ENCODE measurements around the gene SCLY.

The SCLY gene

DNA sequence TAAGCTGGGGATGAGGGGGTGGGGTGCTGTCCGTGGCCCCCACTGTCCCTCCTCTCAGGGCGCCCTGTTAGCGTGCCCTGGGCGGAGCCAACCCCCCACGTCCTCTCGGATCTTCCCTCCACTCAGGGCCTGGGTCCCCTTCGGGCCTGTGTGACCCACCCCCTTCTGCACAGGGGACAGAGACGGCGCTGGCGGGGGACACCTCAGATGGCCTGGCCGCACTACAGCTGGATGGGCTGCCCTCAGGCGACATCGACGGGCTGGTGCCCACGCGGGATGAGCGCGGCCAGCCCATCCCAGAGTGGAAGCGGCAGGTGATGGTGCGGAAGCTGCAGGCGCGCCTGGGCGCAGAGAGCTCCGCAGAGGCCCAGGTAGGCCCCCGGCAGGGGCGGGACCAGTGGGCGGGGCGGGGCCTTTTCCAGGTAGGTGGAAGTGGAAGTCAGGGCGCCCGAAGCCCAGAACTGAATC is 67.8 kb downstream of the SCLY start:
- DNase-seq = no peak

DNA sequence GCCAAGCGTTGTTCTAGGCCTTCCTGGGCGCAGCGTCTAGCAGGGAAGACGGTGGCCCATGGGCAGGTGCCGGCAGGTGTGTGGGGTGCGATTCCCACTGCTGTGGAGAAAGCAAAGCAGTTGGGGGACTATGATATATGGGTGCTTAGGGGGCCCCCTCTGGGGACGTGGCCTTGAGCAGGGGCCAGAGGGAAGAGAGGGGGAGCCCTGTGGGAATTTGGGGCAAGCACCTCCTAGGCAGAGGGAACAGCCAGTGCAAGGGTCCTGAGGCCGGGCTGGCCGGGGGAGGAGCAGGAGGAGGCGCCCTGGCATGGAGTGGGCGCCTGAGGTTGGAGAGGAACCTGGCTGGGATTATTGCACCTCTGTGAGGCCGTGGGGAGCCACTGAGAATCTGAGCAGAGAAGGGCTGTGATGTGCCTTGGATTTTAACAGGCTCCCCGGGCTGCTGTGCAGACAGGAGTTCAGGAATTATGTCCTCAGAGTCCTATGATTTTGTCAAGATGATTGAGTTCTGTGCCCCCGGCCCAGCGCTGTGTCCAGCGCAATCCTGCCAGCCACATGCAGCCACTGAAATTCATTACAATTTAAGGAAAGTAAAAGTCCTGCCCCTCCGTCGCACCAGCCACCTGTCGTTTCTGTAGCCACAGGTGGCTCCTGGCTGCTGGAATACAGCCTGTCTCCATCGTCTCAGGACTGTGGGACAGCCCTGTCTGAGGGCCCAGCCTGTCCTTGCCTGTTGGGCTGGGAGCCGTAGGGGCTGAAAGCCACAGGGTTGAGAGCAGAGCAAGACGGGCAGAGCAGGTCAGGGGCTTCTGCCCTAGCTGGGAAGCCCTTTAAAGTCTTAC is 68.6 kb downstream of the SCLY start:
- DNase-seq = no peak

GRCh38 chr2:238130111-238130695 is 69.4 kb downstream of the SCLY start:
- DNase-seq = no peak

DNA sequence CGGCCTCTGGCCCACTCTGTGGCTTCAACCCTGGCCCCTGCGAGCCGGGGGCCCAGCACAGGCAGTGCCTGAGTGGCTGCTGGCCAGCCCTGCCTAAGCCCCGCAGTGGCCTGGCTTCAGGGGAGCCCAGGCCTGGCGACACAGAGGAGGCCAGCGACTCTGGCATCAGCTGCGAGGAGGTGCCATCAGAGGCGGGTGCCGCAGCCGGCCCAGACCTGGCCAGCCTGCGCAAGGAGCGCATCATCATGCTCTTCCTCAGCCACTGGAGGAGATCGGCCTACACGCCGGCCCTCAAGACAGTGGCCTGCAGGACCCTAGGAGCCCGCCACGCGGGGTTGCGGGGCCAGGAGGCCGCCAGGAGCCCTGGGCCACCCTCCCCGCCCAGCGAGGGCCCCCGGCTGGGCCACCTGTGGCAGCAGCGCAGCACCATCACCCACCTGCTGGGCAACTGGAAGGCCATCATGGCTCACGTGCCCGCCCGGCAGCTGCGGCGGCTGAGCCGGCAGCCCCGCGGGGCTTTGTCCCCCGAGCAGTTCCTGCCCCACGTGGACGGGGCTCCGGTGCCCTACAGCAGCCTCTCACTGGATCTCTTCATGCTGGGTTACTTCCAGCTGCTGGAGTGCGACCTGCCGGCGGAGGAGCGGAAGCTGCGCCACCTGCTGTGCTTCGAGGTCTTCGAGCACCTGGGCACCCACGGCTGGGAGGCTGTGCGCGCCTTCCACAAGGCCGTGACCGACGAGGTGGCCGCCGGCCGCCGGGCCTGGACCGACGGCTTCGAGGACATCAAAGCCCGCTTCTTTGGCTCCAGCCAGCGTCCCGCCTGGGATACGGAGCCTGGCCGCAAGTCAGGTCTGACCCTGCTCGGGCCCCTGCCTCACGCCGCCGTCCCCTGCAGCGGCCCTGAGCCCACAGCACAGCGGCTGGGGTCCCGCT is 70.2 kb downstream of the SCLY start:
- DNase-seq = no peak

DNA sequence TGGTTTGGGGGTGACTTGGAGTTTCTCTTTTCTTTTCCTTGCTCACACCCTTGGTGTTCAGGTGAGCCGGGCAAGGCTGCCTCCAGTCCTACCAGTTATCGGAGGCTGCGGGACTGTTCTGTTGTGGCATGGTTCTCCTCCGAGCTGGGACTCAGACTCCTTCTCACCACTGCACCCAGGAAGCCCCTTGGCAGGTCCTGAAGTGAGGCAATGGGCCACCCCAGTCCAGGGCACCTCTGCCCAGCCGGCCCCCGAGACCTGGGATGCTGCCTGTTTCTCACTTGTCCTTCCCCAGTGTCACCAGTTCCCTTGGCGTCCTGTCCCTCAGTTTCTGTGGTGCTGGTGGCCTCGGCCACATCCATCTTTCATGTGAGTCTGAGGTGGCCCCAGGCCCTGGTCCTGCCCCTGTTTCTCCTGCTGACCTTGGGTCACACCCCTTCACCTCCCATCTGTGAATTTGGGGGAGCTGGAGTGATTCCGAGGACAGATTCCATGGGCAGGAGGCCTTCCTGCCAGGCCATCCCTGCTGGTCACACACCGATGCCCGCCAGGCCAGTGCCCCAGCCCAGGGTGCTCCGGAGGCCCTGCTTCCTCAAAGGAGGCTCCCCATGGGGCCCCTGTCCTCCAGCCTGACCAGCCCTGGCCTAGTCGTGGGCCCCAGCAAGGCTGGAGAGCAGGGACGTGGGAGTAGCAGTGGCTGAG is 71.1 kb downstream of the SCLY start:
- DNase-seq = no peak

- DNase-seq = no peak
These were observed 72.0 kb downstream of the SCLY start for GRCh38 chr2:238132463-238133450.

DNA sequence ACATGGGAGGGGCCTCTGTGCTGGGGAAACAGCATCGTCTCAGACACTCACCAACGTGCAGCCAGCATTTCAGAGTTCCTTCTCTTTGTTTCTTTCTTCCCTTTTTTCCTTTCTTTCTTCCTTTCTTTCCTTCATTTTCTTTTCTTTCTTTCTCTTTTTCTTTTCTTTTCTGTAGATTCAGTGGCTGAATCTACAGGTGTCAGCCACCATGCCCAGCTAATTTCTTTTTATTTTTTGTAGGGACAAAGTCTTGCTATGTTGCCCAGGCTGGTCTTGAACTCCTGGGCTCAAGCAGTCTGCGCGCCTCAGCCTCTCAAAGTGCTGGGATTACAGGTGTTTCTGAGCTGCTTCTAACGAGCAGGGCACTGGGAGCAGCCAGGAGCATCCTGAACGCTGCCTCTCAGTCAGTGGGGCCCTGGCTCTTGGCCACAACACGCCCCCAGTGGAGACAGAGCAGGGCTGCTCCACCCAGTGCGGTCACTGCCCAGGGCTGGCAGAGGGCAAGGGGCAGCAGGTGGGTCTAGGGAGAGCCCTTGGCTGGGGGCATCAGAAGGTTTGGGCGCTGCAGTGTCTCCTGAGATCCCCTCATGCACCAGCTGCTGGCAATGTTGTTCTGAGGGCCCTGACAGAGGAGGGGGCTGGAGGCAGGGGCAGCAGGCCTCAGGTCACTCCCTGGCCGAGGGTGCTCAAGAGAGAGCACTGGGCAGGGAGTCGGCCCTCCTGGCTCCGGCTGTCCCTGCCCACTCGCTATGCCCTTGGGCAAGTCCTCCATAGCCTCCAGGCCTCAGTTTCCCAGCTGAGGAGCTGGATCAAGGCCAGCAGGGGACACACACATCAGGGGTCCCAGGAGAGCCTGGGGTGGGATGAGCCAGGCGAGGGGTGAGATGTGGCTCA is 72.9 kb downstream of the SCLY start:
- DNase-seq = no peak

DNA sequence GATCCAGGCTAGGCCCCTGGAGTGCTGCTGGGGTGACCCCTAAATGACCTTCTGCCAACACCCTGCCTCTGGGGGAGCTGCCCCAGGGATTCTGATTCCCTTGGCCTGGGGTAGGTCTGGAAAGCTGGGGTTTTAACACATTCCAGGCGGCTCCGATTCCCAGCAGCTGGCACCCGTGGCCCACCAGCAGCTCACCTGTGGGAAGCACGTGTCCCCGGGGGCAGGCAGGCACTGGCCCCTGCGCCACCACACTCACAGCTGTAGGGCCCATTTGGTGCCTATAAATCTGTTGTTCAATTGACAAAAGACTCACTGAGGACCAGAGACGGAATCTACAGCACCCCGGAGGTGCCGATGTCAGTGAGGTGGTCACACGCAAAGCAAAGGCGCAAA is 73.6 kb downstream of the SCLY start:
- DNase-seq = no peak

GRCh38 chr2:238135601-238136150 is 74.9 kb downstream of the SCLY start:
- DNase-seq = no peak

GRCh38 chr2:238136820-238137537 is 76.2 kb downstream of the SCLY start:
- DNase-seq = peak; percentile 55

GRCh38 chr2:238137885-238138284 is 77.1 kb downstream of the SCLY start:
- no peak for DNase-seq

- DNase-seq = no peak
These were observed 77.8 kb downstream of the SCLY start, which contains the start of gene KLHL30 for GRCh38 chr2:238138331-238139195. Gene KLHL30 (plus strand): TSS chr2:238138668. CDS start chr2:238140755, 2,087 bp downstream.

GRCh38 chr2:238139196-238140039 is 78.6 kb downstream of the SCLY start:
- no peak for DNase-seq

GRCh38 chr2:238140040-238140439 is 79.2 kb downstream of the SCLY start:
- no peak for DNase-seq

GRCh38 chr2:238140721-238141540 is 80.1 kb downstream of the SCLY start:
- DNase-seq = no peak
